Astrocyte (in vitro differentiated cells and primary cell): ENCODE results near the gene SRCIN1. TPM values are rescaled to one million over a fixed set of nuclear protein-coding genes. Genes with fewer than 3 reads are reported as not detected.

Experiments used
- DNase-seq: peaks from one replicate; pipeline ENCODE4 v3.0.0-alpha.2; 2010; ENCODE audit warnings: low read depth
- FAIRE-seq: peaks from 2 replicates; lab custom pipeline; 2011; peaks lifted over from hg19 to GRCh38; lab: Jason Lieb, UNC
- H2AFZ ChIP-seq: 2 replicates; pipeline ENCODE4 v1.6.0; 2012; ENCODE audit warnings: low read depth, low read length, inconsistent platforms
- H3K27ac ChIP-seq: 2 replicates; pipeline ENCODE4 v1.5.1; 2011; ENCODE audit warnings: low read depth, low read length, inconsistent platforms
- H3K27me3 ChIP-seq: 2 replicates; pipeline ENCODE4 v1.6.0; 2011; ENCODE audit warnings: low read length, inconsistent platforms; ENCODE audit not compliant: insufficient read depth
- H3K36me3 ChIP-seq: 2 replicates; pipeline ENCODE4 v1.5.1; 2011; ENCODE audit warnings: low read length, inconsistent platforms; ENCODE audit not compliant: insufficient read depth
- H3K4me1 ChIP-seq: 2 replicates; pipeline ENCODE4 v1.5.1; 2011; ENCODE audit warnings: low read length, inconsistent platforms; ENCODE audit not compliant: insufficient read depth
- H3K4me2 ChIP-seq: 2 replicates; pipeline ENCODE4 v1.6.0; 2012; ENCODE audit warnings: low read length, inconsistent platforms
- H3K4me3 ChIP-seq: 2 replicates; pipeline ENCODE4 v1.5.1; 2011; ENCODE audit warnings: low read depth, mild to moderate bottlenecking, low read length, inconsistent platforms; ENCODE audit not compliant: insufficient read depth
- H3K79me2 ChIP-seq: 2 replicates; pipeline ENCODE4 v1.6.0; 2012; ENCODE audit warnings: mild to moderate bottlenecking, low read length, inconsistent platforms; ENCODE audit not compliant: insufficient read depth
- H3K9ac ChIP-seq: 2 replicates; pipeline ENCODE4 v1.6.0; 2012; ENCODE audit warnings: mild to moderate bottlenecking, low read length, inconsistent platforms
- H3K9me3 ChIP-seq: 2 replicates; pipeline ENCODE4 v1.5.1; 2012; ENCODE audit warnings: low read depth, mild to moderate bottlenecking, low read length, inconsistent platforms; ENCODE audit not compliant: insufficient read depth
- H4K20me1 ChIP-seq: 2 replicates; pipeline ENCODE4 v1.6.0; 2012; ENCODE audit warnings: low read length, inconsistent platforms; ENCODE audit not compliant: insufficient read depth
- H3K27ac Mint-ChIP-seq: one replicate; pipeline ENCODE4 v1.8.0; 2021; ENCODE audit warnings: mild to moderate bottlenecking, mixed read lengths; ENCODE audit not compliant: unreplicated experiment
- H3K27me3 Mint-ChIP-seq: one replicate; pipeline ENCODE4 v1.8.0; 2021; ENCODE audit warnings: low read depth, mixed read lengths; ENCODE audit not compliant: unreplicated experiment
- H3K36me3 Mint-ChIP-seq: one replicate; pipeline ENCODE4 v1.8.0; 2021; ENCODE audit warnings: low read depth, mixed read lengths; ENCODE audit not compliant: unreplicated experiment
- H3K4me1 Mint-ChIP-seq: one replicate; pipeline ENCODE4 v1.8.0; 2021; ENCODE audit warnings: low read depth, mixed read lengths; ENCODE audit not compliant: unreplicated experiment
- H3K4me3 Mint-ChIP-seq: one replicate; pipeline ENCODE4 v1.8.0; 2021; ENCODE audit warnings: mild to moderate bottlenecking, moderate library complexity, mixed read lengths; ENCODE audit not compliant: unreplicated experiment
- H3K9me3 Mint-ChIP-seq: one replicate; pipeline ENCODE4 v1.8.0; 2021; ENCODE audit warnings: mild to moderate bottlenecking, mixed read lengths; ENCODE audit not compliant: unreplicated experiment
- EZH2 ChIP-seq: IDR thresholded peaks from 2 replicates; pipeline ENCODE4 v1.6.1; 2012; ENCODE audit warnings: mild to moderate bottlenecking, low read length, inconsistent platforms; ENCODE audit not compliant: insufficient read depth
- total RNA-seq: library from RNA; stranded (reverse); gene quantifications from 2 replicates; pipeline ENCODE4 v1.2.1, GENCODE V29; 2021
- TF ChIP-seq, protein P1 (sequence below): IDR thresholded peaks from 2 replicates; pipeline ENCODE4 v1.5.1; 2011; ENCODE audit warnings: low read depth, mild to moderate bottlenecking, inconsistent platforms, low read length, moderate library complexity; ENCODE audit not compliant: insufficient read depth

Gene SRCIN1
- total RNA-seq, 1 donor from 2014 or later = 1.5 TPM

- Mint-ChIP-seq H3K27me3 (no peaks in the 10 kb centered on the region), H3K9me3 (no peaks in the 10 kb centered on the region), H3K36me3 (peaks cover 23% of the 10 kb centered on the region), H3K4me1 (peaks cover 34% of the 10 kb centered on the region), H3K27ac (no peak overlapping the region), H3K4me3 (no peak overlapping the region)
- no peak overlapping the region for H3K4me3 ChIP-seq
- no peak for DNase-seq
- FAIRE-seq = no peak
- H3K4me2 ChIP-seq = no peak overlapping the region
- TF ChIP-seq, protein P1, sequence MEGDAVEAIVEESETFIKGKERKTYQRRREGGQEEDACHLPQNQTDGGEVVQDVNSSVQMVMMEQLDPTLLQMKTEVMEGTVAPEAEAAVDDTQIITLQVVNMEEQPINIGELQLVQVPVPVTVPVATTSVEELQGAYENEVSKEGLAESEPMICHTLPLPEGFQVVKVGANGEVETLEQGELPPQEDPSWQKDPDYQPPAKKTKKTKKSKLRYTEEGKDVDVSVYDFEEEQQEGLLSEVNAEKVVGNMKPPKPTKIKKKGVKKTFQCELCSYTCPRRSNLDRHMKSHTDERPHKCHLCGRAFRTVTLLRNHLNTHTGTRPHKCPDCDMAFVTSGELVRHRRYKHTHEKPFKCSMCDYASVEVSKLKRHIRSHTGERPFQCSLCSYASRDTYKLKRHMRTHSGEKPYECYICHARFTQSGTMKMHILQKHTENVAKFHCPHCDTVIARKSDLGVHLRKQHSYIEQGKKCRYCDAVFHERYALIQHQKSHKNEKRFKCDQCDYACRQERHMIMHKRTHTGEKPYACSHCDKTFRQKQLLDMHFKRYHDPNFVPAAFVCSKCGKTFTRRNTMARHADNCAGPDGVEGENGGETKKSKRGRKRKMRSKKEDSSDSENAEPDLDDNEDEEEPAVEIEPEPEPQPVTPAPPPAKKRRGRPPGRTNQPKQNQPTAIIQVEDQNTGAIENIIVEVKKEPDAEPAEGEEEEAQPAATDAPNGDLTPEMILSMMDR = no peak
- no peak for TF ChIP-seq EZH2
- H3K9me3 ChIP-seq = no peaks in the 10 kb centered on the region
- no peak overlapping the region for H2AFZ ChIP-seq
- H3K79me2 ChIP-seq = no peaks in the 10 kb centered on the region
- no peak overlapping the region for H3K27ac ChIP-seq
- peaks cover 43% of the 10 kb centered on the region for H4K20me1 ChIP-seq
- H3K36me3 ChIP-seq = peaks cover 24% of the 10 kb centered on the region
- no peak overlapping the region for H3K9ac ChIP-seq
- H3K27me3 ChIP-seq = no peaks in the 10 kb centered on the region
- H3K4me1 ChIP-seq = peaks cover 24% of the 10 kb centered on the region
These were observed 97.2 kb downstream of the SRCIN1 start for GRCh38 chr17:38508570-38508950.

DNA sequence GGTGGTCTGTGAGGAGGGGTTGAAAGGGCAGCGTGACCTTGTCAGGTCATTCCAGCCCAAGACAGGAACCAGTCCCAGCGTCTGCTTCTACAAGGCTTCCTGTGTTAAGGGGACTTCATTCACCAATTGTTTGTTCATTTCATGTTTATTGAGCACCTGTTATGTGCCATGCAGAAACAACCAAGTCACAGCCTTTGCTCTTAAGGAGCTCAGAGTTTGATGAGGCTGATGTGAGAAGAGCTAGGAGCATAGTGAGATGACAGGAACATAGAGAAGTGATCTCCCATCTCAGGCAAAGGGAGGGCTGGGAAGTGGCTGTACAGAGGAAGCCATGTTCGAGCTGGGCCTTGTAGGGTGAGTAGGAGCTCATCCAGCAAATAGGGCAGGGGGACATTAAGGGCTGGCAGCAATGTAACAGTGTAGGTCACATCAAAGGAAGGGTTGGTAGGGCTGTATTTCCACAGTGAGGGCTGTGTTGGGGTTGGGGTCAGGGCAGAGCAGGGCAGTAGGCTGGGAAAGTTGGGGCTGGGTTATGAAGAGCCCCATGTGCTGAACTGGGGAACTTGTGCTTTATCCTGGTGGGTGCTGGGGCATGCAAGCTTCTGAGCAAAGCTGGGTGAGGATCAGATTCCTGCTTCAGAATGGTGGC is 97.7 kb downstream of the SRCIN1 start:
- Histone ChIP-seq H3K36me3 (peaks cover 26% of the 10 kb centered on the region), H3K9ac (no peak overlapping the region), H3K79me2 (no peaks in the 10 kb centered on the region), H2AFZ (no peak overlapping the region), H4K20me1 (peaks cover 45% of the 10 kb centered on the region), H3K4me1 (peaks cover 24% of the 10 kb centered on the region), H3K9me3 (no peaks in the 10 kb centered on the region), H3K4me3 (no peak overlapping the region), H3K4me2 (no peak overlapping the region), H3K27ac (no peak overlapping the region), H3K27me3 (no peaks in the 10 kb centered on the region)
- FAIRE-seq (no peak), DNase-seq (no peak)
- peaks cover 34% of the 10 kb centered on the region for H3K4me1 Mint-ChIP-seq
- H3K4me3 Mint-ChIP-seq = no peak overlapping the region
- H3K36me3 Mint-ChIP-seq = peaks cover 24% of the 10 kb centered on the region
- no peaks in the 10 kb centered on the region for H3K9me3 Mint-ChIP-seq
- H3K27ac Mint-ChIP-seq = peak overlapping the region; percentile 8
- H3K27me3 Mint-ChIP-seq = no peaks in the 10 kb centered on the region
- TF ChIP-seq, protein P1 = no peak
- no peak for TF ChIP-seq EZH2

DNA sequence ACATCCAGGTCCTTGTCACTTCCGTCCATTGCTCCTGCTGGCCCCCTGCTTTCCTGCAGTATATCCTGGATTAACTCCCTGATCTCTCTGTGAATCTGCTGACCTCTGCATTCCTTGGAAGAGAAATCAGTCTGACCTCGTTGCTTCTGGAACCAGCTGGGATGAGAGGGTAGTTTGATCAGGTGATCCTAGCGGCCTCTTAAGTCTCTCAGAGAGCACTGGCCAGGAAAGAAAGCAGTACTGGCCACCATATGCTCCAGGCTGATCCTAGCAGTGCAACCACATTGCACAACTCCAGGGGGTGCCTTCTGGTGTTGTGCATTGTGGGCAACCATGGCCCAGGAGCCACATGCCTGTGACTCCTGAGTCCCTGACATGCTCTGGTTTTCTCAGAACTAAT is 98.3 kb downstream of the SRCIN1 start:
- peaks cover 34% of the 10 kb centered on the region for H3K4me1 Mint-ChIP-seq
- peaks cover 30% of the 10 kb centered on the region for H3K36me3 Mint-ChIP-seq
- H3K27me3 Mint-ChIP-seq = no peaks in the 10 kb centered on the region
- no peak overlapping the region for H3K4me3 Mint-ChIP-seq
- Histone ChIP-seq H3K4me1 (peaks cover 24% of the 10 kb centered on the region), H3K4me3 (no peak overlapping the region), H3K79me2 (no peaks in the 10 kb centered on the region), H3K9ac (no peak overlapping the region), H3K9me3 (no peaks in the 10 kb centered on the region), H4K20me1 (peaks cover 42% of the 10 kb centered on the region), H3K36me3 (peaks cover 26% of the 10 kb centered on the region), H3K27ac (no peak overlapping the region), H3K27me3 (no peaks in the 10 kb centered on the region), H2AFZ (no peak overlapping the region), H3K4me2 (no peak overlapping the region)
- TF ChIP-seq, protein P1 = no peak
- TF ChIP-seq EZH2 = no peak
- no peaks in the 10 kb centered on the region for H3K9me3 Mint-ChIP-seq
- DNase-seq (no peak), FAIRE-seq (no peak)
- H3K27ac Mint-ChIP-seq = no peak overlapping the region
